ENCODE measurements around the gene ELAC1. TPM values are rescaled to one million over a fixed set of nuclear protein-coding genes. Genes with fewer than 3 reads are reported as not detected.

Gene ELAC1
- total and polyA plus RNA-seq, 11 donors, result 2.3 to 7.2 (median 4.0) TPM

GRCh38 chr18:51030537-51031258 lies 62.9 kb downstream of the ELAC1 start:
- Histone ChIP-seq H3K27me3 (no peaks in the 10 kb centered on the region), H3K9me3 (no peaks in the 10 kb centered on the region), H3K4me3 (peak overlapping the region; percentile 54 to 97 (median 79)), H3K4me1 (peaks cover 13 to 75% (median 54%) of the 10 kb centered on the region in 12 donors), H3K27ac (peak overlapping the region; percentile 92 to 99 (median 98)), H3K36me3 (peaks cover 0 to 30% (median 6%) of the 10 kb centered on the region in 9 donors)
- TF ChIP-seq, protein P1, sequence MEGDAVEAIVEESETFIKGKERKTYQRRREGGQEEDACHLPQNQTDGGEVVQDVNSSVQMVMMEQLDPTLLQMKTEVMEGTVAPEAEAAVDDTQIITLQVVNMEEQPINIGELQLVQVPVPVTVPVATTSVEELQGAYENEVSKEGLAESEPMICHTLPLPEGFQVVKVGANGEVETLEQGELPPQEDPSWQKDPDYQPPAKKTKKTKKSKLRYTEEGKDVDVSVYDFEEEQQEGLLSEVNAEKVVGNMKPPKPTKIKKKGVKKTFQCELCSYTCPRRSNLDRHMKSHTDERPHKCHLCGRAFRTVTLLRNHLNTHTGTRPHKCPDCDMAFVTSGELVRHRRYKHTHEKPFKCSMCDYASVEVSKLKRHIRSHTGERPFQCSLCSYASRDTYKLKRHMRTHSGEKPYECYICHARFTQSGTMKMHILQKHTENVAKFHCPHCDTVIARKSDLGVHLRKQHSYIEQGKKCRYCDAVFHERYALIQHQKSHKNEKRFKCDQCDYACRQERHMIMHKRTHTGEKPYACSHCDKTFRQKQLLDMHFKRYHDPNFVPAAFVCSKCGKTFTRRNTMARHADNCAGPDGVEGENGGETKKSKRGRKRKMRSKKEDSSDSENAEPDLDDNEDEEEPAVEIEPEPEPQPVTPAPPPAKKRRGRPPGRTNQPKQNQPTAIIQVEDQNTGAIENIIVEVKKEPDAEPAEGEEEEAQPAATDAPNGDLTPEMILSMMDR (IDR thresholded peaks at IDR 0.05), result no peak
- no peak for TF ChIP-seq POLR2A (IDR thresholded peaks at IDR 0.05)
- intact Hi-C loops (cut with DNase I), result loop anchor here in 5 of 10 donors (1.0 to 10.0 kb wide), 6 partner anchors 62 to 167 kb away; partner anchors contain the start of genes ME2 (in 4 of the 5), ELAC1 (in 2 of the 5) and MEX3C (in 2 of the 5)
- ATAC-seq (peak; percentile 29 to 88 (median 70)), DNase-seq (peak; percentile 75 to 88 (median 81))
- 1 to 2% (median 1%) methylated on average over 12 to 66 of the region's 66 CpGs for WGBS, 4 donors

DNA sequence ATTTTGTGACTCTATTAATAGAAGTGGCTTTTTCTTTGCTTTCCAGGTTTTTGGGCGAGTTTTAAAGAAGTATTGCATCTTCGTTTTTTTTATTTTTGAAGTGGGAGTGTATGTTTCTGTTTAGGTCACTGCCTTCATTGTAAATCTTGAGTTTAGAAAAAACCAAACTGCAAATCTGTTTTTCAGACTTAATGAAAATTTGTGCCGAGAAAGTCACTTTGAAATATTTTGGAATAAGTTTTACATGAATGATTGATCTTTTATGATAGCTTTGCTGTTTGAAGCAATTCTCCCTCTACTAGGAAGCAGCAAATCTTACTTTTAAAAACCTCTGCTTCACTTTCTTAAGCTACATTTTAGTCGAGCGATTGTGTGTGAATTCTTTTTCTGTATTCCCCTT lies 64.4 kb downstream of the ELAC1 start:
- peaks cover 0 to 18% (median 6%) of the 10 kb centered on the region in 9 donors for H3K36me3 ChIP-seq
- whole genome bisulfite sequencing, 4 donors, result 11 to 26% (median 14%) methylated on average over 5 of the region's 5 CpGs
- ATAC-seq, result no peak
- peaks cover 14 to 80% (median 68%) of the 10 kb centered on the region in 12 donors for H3K4me1 ChIP-seq
- H3K9me3 ChIP-seq, result no peaks in the 10 kb centered on the region
- H3K27ac ChIP-seq, result peak overlapping the region in 2 of 12 donors; percentile 93 to 96
- TF ChIP-seq, protein P1 (IDR thresholded peaks at IDR 0.05), result no peak
- no peak for TF ChIP-seq POLR2A (IDR thresholded peaks at IDR 0.05)
- intact Hi-C loops (cut with DNase I), result loop anchor here in 4 of 10 donors (5.0 to 10.0 kb wide), 4 partner anchors 155 to 165 kb away; partner anchors contain the start of genes ME2 (in 3 of the 4) and MEX3C (in 2 of the 4)
- no peak for DNase-seq
- no peaks in the 10 kb centered on the region for H3K27me3 ChIP-seq
- peak overlapping the region in 9 of 12 donors; percentile 77 to 97 (median 79) for H3K4me3 ChIP-seq

GRCh38 chr18:51037230-51037629 lies 69.4 kb downstream of the ELAC1 start:
- TF ChIP-seq, protein P1 (IDR thresholded peaks at IDR 0.05), result no peak
- TF ChIP-seq POLR2A (IDR thresholded peaks at IDR 0.05), result no peak
- Histone ChIP-seq H3K36me3 (peaks cover 0 to 18% (median 6%) of the 10 kb centered on the region in 9 donors), H3K27ac (no peak overlapping the region), H3K9me3 (no peaks in the 10 kb centered on the region), H3K4me3 (no peak overlapping the region), H3K4me1 (peaks cover 19 to 98% (median 88%) of the 10 kb centered on the region in 12 donors), H3K27me3 (no peaks in the 10 kb centered on the region)
- 45 to 56% (median 50%) methylated on average over 2 of the region's 2 CpGs for WGBS, 4 donors
- no peak for ATAC-seq
- DNase-seq, result no peak
- intact Hi-C loops (cut with DNase I), result loop anchor here in 2 of 10 donors (5.0 to 10.0 kb wide), 3 partner anchors 70 to 162 kb away; partner anchors contain the start of genes ELAC1 (in 1 of the 2), ME2 (in 1 of the 2) and MEX3C (in 1 of the 2)

Other genes starting within 250 kb of the ELAC1 start
- 1 to 10 TPM in 7 of 9 donors, under 1 TPM in 2; 0.42 to 6.9 (median 3.7) TPM for gene MRO, start 148.0 kb upstream of the ELAC1 start, total RNA-seq
- 1 to 10 TPM in 1 of 2 donors, under 1 TPM in 1; 0.19 to 1.6 TPM for gene MRO, start 148.0 kb upstream of the ELAC1 start, polyA plus RNA-seq
- gene ME2, start 88.9 kb upstream of the ELAC1 start, total RNA-seq, result 10 to 100 TPM; 53.0 to 91.3 (median 84.0) TPM
- 10 to 100 TPM; 24.5 to 40.6 TPM for gene ME2, start 88.9 kb upstream of the ELAC1 start, polyA plus RNA-seq
- gene SMAD4, start 62.2 kb downstream of the ELAC1 start, total RNA-seq, result 100 to 1,000 TPM in 2 of 9 donors, 10 to 100 TPM in 7; 78.6 to 103 (median 92.0) TPM
- gene SMAD4, start 62.2 kb downstream of the ELAC1 start, polyA plus RNA-seq, result 10 to 100 TPM; 10.8 to 52.3 TPM
- gene MEX3C, start 229.6 kb downstream of the ELAC1 start, total RNA-seq, result 10 to 100 TPM; 15.1 to 28.2 (median 20.7) TPM
- 10 to 100 TPM in 1 of 2 donors, 1 to 10 TPM in 1; 6.2 to 13.0 TPM for gene MEX3C, start 229.6 kb downstream of the ELAC1 start, polyA plus RNA-seq

Data from heart left ventricle (tissue), 16 donors.